Measurements from ENCODE around the gene GRM3. TPM values are rescaled to one million over a fixed set of nuclear protein-coding genes. Genes with fewer than 3 reads are reported as not detected.

The GRM3 gene
- total RNA-seq, 2 experiments from 2014 or later = not detected

DNA sequence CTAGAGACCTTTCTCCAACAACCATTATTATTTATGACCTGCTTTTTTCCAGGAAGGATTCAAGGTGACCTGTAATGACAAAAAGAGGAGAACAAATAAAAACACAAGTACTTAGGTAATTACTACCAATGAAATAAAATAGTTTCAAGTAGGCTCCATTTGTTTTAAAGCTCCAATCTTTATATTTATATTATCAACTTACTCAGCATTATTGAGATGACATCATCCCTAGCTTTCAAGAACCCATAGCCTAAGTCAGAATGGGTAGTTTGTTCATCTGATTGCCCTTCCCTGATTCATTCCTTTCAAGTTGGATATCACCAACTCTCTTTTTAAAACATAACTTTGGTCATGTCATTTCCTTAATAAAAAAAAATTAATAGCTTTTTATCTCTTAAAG, 131.5 kb downstream of the GRM3 start:
- Mint-ChIP-seq H3K9me3 (no peaks in the 10 kb centered on the region), H3K4me1 (ENCODE audit: low read depth) (no peaks in the 10 kb centered on the region), H3K27me3 (no peaks in the 10 kb centered on the region), H3K4me3 (no peak overlapping the region), H3K27ac (no peak overlapping the region), H3K36me3 (ENCODE audit: low read depth) (no peaks in the 10 kb centered on the region)
- Histone ChIP-seq H3K27ac (ENCODE audit: low read depth in 1 of 2, low read length in 2 of 2) (no peak overlapping the region), H3K27me3 (ENCODE audit: control insufficient read depth in 1 of 2, insufficient read depth in 2 of 2, low read length in 2 of 2) (no peaks in the 10 kb centered on the region), H3K36me3 (ENCODE audit: insufficient read depth, low read length) (no peaks in the 10 kb centered on the region), H3K4me1 (ENCODE audit: insufficient read depth, low read length) (no peaks in the 10 kb centered on the region), H3K4me3 (ENCODE audit: low read length) (no peak overlapping the region), H3K9me3 (ENCODE audit: control insufficient read depth in 1 of 2, insufficient read depth in 1 of 2, low read length in 2 of 2) (peaks cover 0 to 3% of the 10 kb centered on the region in 2 experiments)
- TF ChIP-seq, protein P1, sequence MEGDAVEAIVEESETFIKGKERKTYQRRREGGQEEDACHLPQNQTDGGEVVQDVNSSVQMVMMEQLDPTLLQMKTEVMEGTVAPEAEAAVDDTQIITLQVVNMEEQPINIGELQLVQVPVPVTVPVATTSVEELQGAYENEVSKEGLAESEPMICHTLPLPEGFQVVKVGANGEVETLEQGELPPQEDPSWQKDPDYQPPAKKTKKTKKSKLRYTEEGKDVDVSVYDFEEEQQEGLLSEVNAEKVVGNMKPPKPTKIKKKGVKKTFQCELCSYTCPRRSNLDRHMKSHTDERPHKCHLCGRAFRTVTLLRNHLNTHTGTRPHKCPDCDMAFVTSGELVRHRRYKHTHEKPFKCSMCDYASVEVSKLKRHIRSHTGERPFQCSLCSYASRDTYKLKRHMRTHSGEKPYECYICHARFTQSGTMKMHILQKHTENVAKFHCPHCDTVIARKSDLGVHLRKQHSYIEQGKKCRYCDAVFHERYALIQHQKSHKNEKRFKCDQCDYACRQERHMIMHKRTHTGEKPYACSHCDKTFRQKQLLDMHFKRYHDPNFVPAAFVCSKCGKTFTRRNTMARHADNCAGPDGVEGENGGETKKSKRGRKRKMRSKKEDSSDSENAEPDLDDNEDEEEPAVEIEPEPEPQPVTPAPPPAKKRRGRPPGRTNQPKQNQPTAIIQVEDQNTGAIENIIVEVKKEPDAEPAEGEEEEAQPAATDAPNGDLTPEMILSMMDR (IDR thresholded peaks at IDR 0.05) = no peak
- ChIA-PET CTCF (no interaction called here), POLR2A (no interaction called here)
- ATAC-seq (ENCODE audit: poor library complexity) = no peak
- intact Hi-C loops (cut with DNase I, micrococcal nuclease) = no loop called here
- DNase-seq = no peak

DNA sequence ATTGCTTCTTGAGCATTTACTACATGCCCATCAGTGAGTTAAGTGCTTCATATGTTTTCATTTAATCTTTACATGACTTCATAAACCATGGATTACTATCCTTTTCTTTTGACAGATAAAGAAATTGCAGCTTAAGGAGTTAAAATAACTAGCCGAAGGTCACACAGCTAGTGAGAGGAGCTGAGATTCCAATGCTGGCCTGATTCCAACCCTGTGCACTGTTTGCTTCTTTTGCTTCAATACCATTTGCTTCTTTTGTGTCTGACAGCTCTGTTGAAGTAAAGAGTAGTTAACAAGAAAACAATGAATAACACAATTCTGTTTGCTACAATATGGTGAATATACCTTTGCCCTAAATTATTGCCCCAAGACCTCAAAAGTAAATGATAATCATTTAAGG, 132.4 kb downstream of the GRM3 start:
- Histone ChIP-seq H3K4me3 (ENCODE audit: low read length) (no peak overlapping the region), H3K36me3 (ENCODE audit: insufficient read depth, low read length) (no peaks in the 10 kb centered on the region), H3K4me1 (ENCODE audit: insufficient read depth, low read length) (no peaks in the 10 kb centered on the region), H3K27ac (ENCODE audit: low read depth in 1 of 2, low read length in 2 of 2) (no peak overlapping the region), H3K27me3 (ENCODE audit: control insufficient read depth in 1 of 2, insufficient read depth in 2 of 2, low read length in 2 of 2) (no peaks in the 10 kb centered on the region), H3K9me3 (ENCODE audit: control insufficient read depth in 1 of 2, insufficient read depth in 1 of 2, low read length in 2 of 2) (peaks cover 0 to 3% of the 10 kb centered on the region in 2 experiments)
- no peak for DNase-seq
- intact Hi-C loops (cut with DNase I, micrococcal nuclease) = no loop called here
- Mint-ChIP-seq H3K4me1 (ENCODE audit: low read depth) (no peaks in the 10 kb centered on the region), H3K36me3 (ENCODE audit: low read depth) (no peaks in the 10 kb centered on the region), H3K27me3 (no peaks in the 10 kb centered on the region), H3K9me3 (no peaks in the 10 kb centered on the region), H3K4me3 (no peak overlapping the region), H3K27ac (no peak overlapping the region)
- CTCF ChIA-PET = no interaction called here
- ATAC-seq (ENCODE audit: poor library complexity) = no peak
- POLR2A ChIA-PET = no interaction called here
- TF ChIP-seq, protein P1 (IDR thresholded peaks at IDR 0.05) = no peak

DNA sequence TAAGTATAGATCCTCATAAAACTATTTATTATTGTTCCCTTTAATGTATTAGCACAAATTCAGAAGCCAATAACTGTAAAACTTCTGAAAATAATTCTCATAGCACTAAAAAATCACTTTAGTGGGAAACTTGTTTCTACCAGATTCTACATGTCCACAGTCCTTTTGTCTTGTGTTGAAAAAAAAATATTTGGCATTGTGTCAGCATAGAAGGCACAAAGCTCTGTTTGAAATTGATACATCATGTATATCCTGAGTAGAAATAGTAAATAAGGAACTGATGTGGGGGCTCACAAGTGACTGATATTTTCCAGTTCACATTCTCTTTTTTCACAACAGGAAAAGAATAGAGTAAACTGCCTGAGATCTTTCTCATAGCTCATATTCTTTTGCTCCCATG, 134.6 kb downstream of the GRM3 start:
- POLR2A ChIA-PET = no interaction called here
- H3K4me3 ChIP-seq (ENCODE audit: low read length) = no peak overlapping the region
- peaks cover 0 to 3% of the 10 kb centered on the region in 2 experiments for H3K9me3 ChIP-seq (ENCODE audit: control insufficient read depth in 1 of 2, insufficient read depth in 1 of 2, low read length in 2 of 2)
- no peaks in the 10 kb centered on the region for H3K36me3 ChIP-seq (ENCODE audit: insufficient read depth, low read length)
- no peak overlapping the region for H3K27ac ChIP-seq (ENCODE audit: low read depth in 1 of 2, low read length in 2 of 2)
- H3K9me3 Mint-ChIP-seq = no peaks in the 10 kb centered on the region
- no peaks in the 10 kb centered on the region for H3K4me1 Mint-ChIP-seq (ENCODE audit: low read depth)
- CTCF ChIA-PET = no interaction called here
- H3K27me3 Mint-ChIP-seq = no peaks in the 10 kb centered on the region
- H3K27me3 ChIP-seq (ENCODE audit: control insufficient read depth in 1 of 2, insufficient read depth in 2 of 2, low read length in 2 of 2) = no peaks in the 10 kb centered on the region
- intact Hi-C loops (cut with DNase I, micrococcal nuclease) = no loop called here
- TF ChIP-seq, protein P1 (IDR thresholded peaks at IDR 0.05) = no peak
- no peak overlapping the region for H3K4me3 Mint-ChIP-seq
- no peak overlapping the region for H3K27ac Mint-ChIP-seq
- H3K36me3 Mint-ChIP-seq (ENCODE audit: low read depth) = no peaks in the 10 kb centered on the region
- DNase-seq = no peak
- no peaks in the 10 kb centered on the region for H3K4me1 ChIP-seq (ENCODE audit: insufficient read depth, low read length)
- no peak for ATAC-seq (ENCODE audit: poor library complexity)

All from CD4-positive, alpha-beta T cell (primary cell).